ENCODE data around the gene ECM2. TPM values are rescaled to one million over a fixed set of nuclear protein-coding genes. Genes with fewer than 3 reads are reported as not detected.

Gene ECM2
- total RNA-seq, 2 donors from 2014 or later = 1.8 to 3.2 TPM

GRCh38 chr9:92525306-92525705 lies 10.5 kb downstream of the ECM2 start:
- 98 to 100% methylated on average over 2 to 5 of the region's 5 CpGs for WGBS, 2 experiments (ENCODE audit: insufficient coverage in 1 of 2, insufficient read length in 1 of 2)
- TF ChIP-seq CTCF (conservative IDR thresholded peaks at IDR 0.05) = no peak
- Mint-ChIP-seq H3K4me3 (no peak overlapping the region), H3K36me3 (ENCODE audit: low read depth) (peaks cover 2% of the 10 kb centered on the region), H3K27me3 (ENCODE audit: insufficient read depth) (no peaks in the 10 kb centered on the region), H3K27ac (no peak overlapping the region), H3K4me1 (peaks cover 10% of the 10 kb centered on the region), H3K9me3 (peaks cover 4% of the 10 kb centered on the region)
- Histone ChIP-seq H3K27ac (ENCODE audit: low read depth, low read length) (no peak overlapping the region), H3K9ac (ENCODE audit: extremely low read depth, low read length, poor library complexity, severe bottlenecking) (no peak overlapping the region), H3K4me3 (ENCODE audit: low read length) (no peak overlapping the region), H3K4me1 (ENCODE audit: control insufficient read depth, insufficient read depth, low read length) (peaks cover 3% of the 10 kb centered on the region), H3K9me3 (ENCODE audit: control insufficient read depth, low read length) (no peaks in the 10 kb centered on the region), H3K27me3 (ENCODE audit: control insufficient read depth, insufficient read depth, low read length, poor library complexity, severe bottlenecking) (no peaks in the 10 kb centered on the region), H3K36me3 (ENCODE audit: control insufficient read depth, insufficient read depth, low read length) (no peaks in the 10 kb centered on the region)
- no peak for DNase-seq

- H3K36me3 Mint-ChIP-seq (ENCODE audit: low read depth) = peaks cover 2% of the 10 kb centered on the region
- no peak for DNase-seq
- H3K4me1 Mint-ChIP-seq = peaks cover 10% of the 10 kb centered on the region
- H3K9ac ChIP-seq (ENCODE audit: extremely low read depth, low read length, poor library complexity, severe bottlenecking) = no peak overlapping the region
- WGBS, 2 experiments (ENCODE audit: insufficient coverage in 1 of 2, insufficient read length in 1 of 2) = 90 to 100% methylated on average over 1 of the region's 1 CpG
- no peak overlapping the region for H3K27ac Mint-ChIP-seq
- H3K27ac ChIP-seq (ENCODE audit: low read depth, low read length) = no peak overlapping the region
- H3K36me3 ChIP-seq (ENCODE audit: control insufficient read depth, insufficient read depth, low read length) = no peaks in the 10 kb centered on the region
- no peaks in the 10 kb centered on the region for H3K9me3 ChIP-seq (ENCODE audit: control insufficient read depth, low read length)
- no peak overlapping the region for H3K4me3 Mint-ChIP-seq
- TF ChIP-seq CTCF (conservative IDR thresholded peaks at IDR 0.05) = no peak
- H3K9me3 Mint-ChIP-seq = peaks cover 4% of the 10 kb centered on the region
- H3K27me3 Mint-ChIP-seq (ENCODE audit: insufficient read depth) = no peaks in the 10 kb centered on the region
- H3K4me1 ChIP-seq (ENCODE audit: control insufficient read depth, insufficient read depth, low read length) = peaks cover 3% of the 10 kb centered on the region
- H3K4me3 ChIP-seq (ENCODE audit: low read length) = no peak overlapping the region
- H3K27me3 ChIP-seq (ENCODE audit: control insufficient read depth, insufficient read depth, low read length, poor library complexity, severe bottlenecking) = no peaks in the 10 kb centered on the region
Measured at GRCh38 chr9:92524881-92525280, 10.9 kb downstream of the ECM2 start.

- Mint-ChIP-seq H3K9me3 (peaks cover 4% of the 10 kb centered on the region), H3K27ac (no peak overlapping the region), H3K4me1 (peaks cover 10% of the 10 kb centered on the region)
Measured at GRCh38 chr9:92522983-92523970, 12.5 kb downstream of the ECM2 start.

More at GRCh38 chr9:92522983-92523970, 12.5 kb downstream of the ECM2 start:
- WGBS, 2 experiments (ENCODE audit: insufficient coverage in 1 of 2, insufficient read length in 1 of 2) = 94 to 98% methylated on average over 7 to 10 of the region's 10 CpGs
- H3K4me3 Mint-ChIP-seq = no peak overlapping the region
- no peak for DNase-seq
- no peaks in the 10 kb centered on the region for H3K36me3 ChIP-seq (ENCODE audit: control insufficient read depth, insufficient read depth, low read length)
- no peak overlapping the region for H3K27ac ChIP-seq (ENCODE audit: low read depth, low read length)
- no peaks in the 10 kb centered on the region for H3K27me3 Mint-ChIP-seq (ENCODE audit: insufficient read depth)
- no peak overlapping the region for H3K9ac ChIP-seq (ENCODE audit: extremely low read depth, low read length, poor library complexity, severe bottlenecking)
- H3K36me3 Mint-ChIP-seq (ENCODE audit: low read depth) = peaks cover 2% of the 10 kb centered on the region
- H3K27me3 ChIP-seq (ENCODE audit: control insufficient read depth, insufficient read depth, low read length, poor library complexity, severe bottlenecking) = no peaks in the 10 kb centered on the region
- no peak for TF ChIP-seq CTCF (conservative IDR thresholded peaks at IDR 0.05)
- peaks cover 3% of the 10 kb centered on the region for H3K4me1 ChIP-seq (ENCODE audit: control insufficient read depth, insufficient read depth, low read length)
- no peaks in the 10 kb centered on the region for H3K9me3 ChIP-seq (ENCODE audit: control insufficient read depth, low read length)
- H3K4me3 ChIP-seq (ENCODE audit: low read length) = no peak overlapping the region
